ENCODE measurements around the gene RTF2. TPM values are rescaled to one million over a fixed set of nuclear protein-coding genes. Genes with fewer than 3 reads are reported as not detected.

The RTF2 gene
- polyA plus RNA-seq, 2 of the 4 experiments (the other 2 are of a cell fraction), result 102 to 115 TPM

GRCh38 chr20:56437196-56437960 is 31.0 kb upstream of the RTF2 start:
- CTCF ChIA-PET, result no interaction called here
- POLR2A ChIA-PET, result no interaction called here
- FAIRE-seq, result no peak
- Histone ChIP-seq H3K27ac (no peak overlapping the region), H3K4me2 (no peak overlapping the region), H3K4me1 (no peaks in the 10 kb centered on the region), H3K4me3 (no peak overlapping the region), H3K9me3 (no peaks in the 10 kb centered on the region)
- ATAC-seq, result no peak
- TF ChIP-seq FOXS1 (CRISPR knock-in tag; IDR thresholded peaks at IDR 0.05) (no peak), CBX8 (IDR thresholded peaks at IDR 0.05) (no peak), CHD4 (IDR thresholded peaks at IDR 0.05; ENCODE audit: borderline replicate concordance) (no peak), GATA3 (IDR thresholded peaks at IDR 0.05; ENCODE audit: borderline replicate concordance) (no peak), KDM5A (IDR thresholded peaks at IDR 0.05) (no peak), HMGXB4 (CRISPR knock-in tag; IDR thresholded peaks at IDR 0.05; ENCODE audit: borderline replicate concordance) (no peak), SMC3 (IDR thresholded peaks at IDR 0.05) (no peak), NR3C1 (IDR thresholded peaks at IDR 0.05) (no peak), ZFP36 (IDR thresholded peaks at IDR 0.05; ENCODE audit: borderline replicate concordance, partially characterized antibody) (no peak)
- TF ChIP-seq, protein P1, sequence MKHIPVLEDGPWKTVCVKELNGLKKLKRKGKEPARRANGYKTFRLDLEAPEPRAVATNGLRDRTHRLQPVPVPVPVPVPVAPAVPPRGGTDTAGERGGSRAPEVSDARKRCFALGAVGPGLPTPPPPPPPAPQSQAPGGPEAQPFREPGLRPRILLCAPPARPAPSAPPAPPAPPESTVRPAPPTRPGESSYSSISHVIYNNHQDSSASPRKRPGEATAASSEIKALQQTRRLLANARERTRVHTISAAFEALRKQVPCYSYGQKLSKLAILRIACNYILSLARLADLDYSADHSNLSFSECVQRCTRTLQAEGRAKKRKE (CRISPR knock-in tag; IDR thresholded peaks at IDR 0.05; ENCODE audit: low read depth), result no peak
- DNase-seq (ENCODE audit: low read depth in 1 of 2, low spot score in 1 of 2), result no peak
- WGBS (ENCODE audit: missing lambda C conversion rate), result 77% methylated on average over 20 of the region's 20 CpGs

DNA sequence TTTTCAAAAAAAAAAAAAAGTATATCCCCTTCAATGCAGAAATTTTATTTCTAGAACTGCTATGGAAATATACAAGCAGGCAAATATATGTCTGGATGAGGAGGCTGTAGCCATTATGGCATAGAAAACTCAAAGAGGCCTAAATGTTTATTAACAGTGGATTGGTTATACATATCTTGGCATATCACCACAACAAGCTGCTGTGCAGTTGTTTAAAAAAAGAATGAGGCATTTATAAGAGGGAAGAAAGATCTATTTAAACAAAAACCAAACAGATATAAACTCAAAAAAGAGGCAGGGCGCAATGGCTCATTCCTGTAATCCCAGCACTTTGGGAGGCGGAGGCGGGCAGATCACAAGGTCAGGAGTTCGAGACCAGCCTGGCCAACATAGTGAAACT is 30.1 kb upstream of the RTF2 start:
- H3K4me1 ChIP-seq, result no peaks in the 10 kb centered on the region
- H3K9me3 ChIP-seq, result no peaks in the 10 kb centered on the region
- H3K4me3 ChIP-seq, result no peak overlapping the region
- ChIA-PET POLR2A (no interaction called here), CTCF (interaction anchor here (0.6 kb wide), 1 partner anchor 15 kb away, joined by 4 read pairs; no protein-coding TSS in a partner anchor)
- no peak overlapping the region for H3K27ac ChIP-seq
- FAIRE-seq (no peak), DNase-seq (ENCODE audit: low read depth in 1 of 2, low spot score in 1 of 2) (no peak), ATAC-seq (no peak)
- WGBS (ENCODE audit: missing lambda C conversion rate), result 73% methylated on average over 4 of the region's 4 CpGs
- no peak for TF ChIP-seq KDM1A (IDR thresholded peaks at IDR 0.05; ENCODE audit: low read depth)
- no peak for TF ChIP-seq POLR2AphosphoS2 (conservative IDR thresholded peaks at IDR 0.05; ENCODE audit: low read length)
- no peak for TF ChIP-seq CBX2 (IDR thresholded peaks at IDR 0.05; ENCODE audit: borderline replicate concordance, low read depth)
- no peak for TF ChIP-seq MAFK (IDR thresholded peaks at IDR 0.05; ENCODE audit: partially characterized antibody)
- H3K4me2 ChIP-seq, result no peak overlapping the region

DNA sequence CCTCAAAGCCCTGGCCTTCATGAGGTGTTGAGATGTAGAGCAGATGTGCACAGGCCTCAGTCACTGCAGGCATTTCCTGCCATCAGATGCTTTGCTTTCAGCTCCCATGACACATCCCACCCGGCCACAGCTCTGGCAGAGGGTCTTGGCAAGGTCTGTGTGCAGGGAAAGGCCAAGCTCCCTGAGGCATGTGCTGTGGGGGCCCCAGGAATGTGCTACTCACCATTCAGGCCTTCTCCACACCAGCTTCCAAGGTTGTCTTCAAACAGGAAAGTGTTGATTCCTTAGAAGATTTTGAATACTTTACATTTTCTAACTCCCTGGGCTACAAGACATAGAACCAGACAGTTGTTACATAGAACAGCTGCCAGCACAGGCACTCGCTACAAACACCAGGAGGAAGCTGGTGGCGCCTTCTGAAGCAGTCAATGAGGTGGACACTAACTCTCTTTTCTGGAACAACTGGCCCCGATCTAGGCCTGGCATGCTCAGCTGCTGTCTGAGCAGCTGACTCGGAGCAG is 28.6 kb upstream of the RTF2 start:
- 63% methylated on average over 5 of the region's 5 CpGs for WGBS (ENCODE audit: missing lambda C conversion rate)
- H3K4me2 ChIP-seq, result no peak overlapping the region
- CTCF ChIA-PET, result no interaction called here
- no peak overlapping the region for H3K27ac ChIP-seq
- H3K4me1 ChIP-seq, result no peaks in the 10 kb centered on the region
- no peaks in the 10 kb centered on the region for H3K9me3 ChIP-seq
- DNase-seq (ENCODE audit: low read depth in 1 of 2, low spot score in 1 of 2) (no peak), ATAC-seq (no peak), FAIRE-seq (no peak)
- no peak overlapping the region for H3K4me3 ChIP-seq
- POLR2A ChIA-PET, result no interaction called here
- TF ChIP-seq ZSCAN20 (CRISPR knock-in tag; IDR thresholded peaks at IDR 0.05) (no peak), SREBF2 (IDR thresholded peaks at IDR 0.05) (no peak), MAZ (IDR thresholded peaks at IDR 0.05; ENCODE audit: borderline replicate concordance, low read depth, low read length) (no peak), SMC3 (IDR thresholded peaks at IDR 0.05) (no peak), CBX8 (IDR thresholded peaks at IDR 0.05) (no peak), HDAC2 (IDR thresholded peaks at IDR 0.05) (no peak), HES2 (IDR thresholded peaks at IDR 0.05) (no peak), FOSL2 (IDR thresholded peaks at IDR 0.05) (no peak), FOSL2 (CRISPR knock-in tag; IDR thresholded peaks at IDR 0.05) (no peak), HOXB13 (CRISPR knock-in tag; IDR thresholded peaks at IDR 0.05; ENCODE audit: low read depth) (no peak), RAD21 (conservative IDR thresholded peaks at IDR 0.05 in 1 of 2, IDR thresholded peaks at IDR 0.05 in 1 of 2) (no peak), USF2 (IDR thresholded peaks at IDR 0.05) (no peak), HEYL (CRISPR knock-in tag; IDR thresholded peaks at IDR 0.05) (no peak)
- TF ChIP-seq, protein P1 (CRISPR knock-in tag; IDR thresholded peaks at IDR 0.05; ENCODE audit: low read depth), result no peak

Measured in A549 (cell line).